ENCODE results near the gene SNAI3.

The SNAI3 gene

GRCh38 chr16:88676502-88677242 is 9.6 kb downstream of the SNAI3 start:
- H3K27ac ChIP-seq (ENCODE audit: low read depth, low read length), result no peak overlapping the region
- H3K79me2 ChIP-seq (ENCODE audit: insufficient read depth, low read length), result no peaks in the 10 kb centered on the region
- no peaks in the 10 kb centered on the region for H3K9me2 ChIP-seq (replicated peaks; ENCODE audit: insufficient read depth, low read length)
- H3K36me3 ChIP-seq (ENCODE audit: low read length), result no peaks in the 10 kb centered on the region
- no peaks in the 10 kb centered on the region for H4K20me1 ChIP-seq (ENCODE audit: low read depth, low read length)
- TF ChIP-seq CTCF (IDR thresholded peaks at IDR 0.05; ENCODE audit: insufficient read depth, low read length, poor library complexity, severe bottlenecking) (no peak), EZH2phosphoT487 (conservative IDR thresholded peaks at IDR 0.05; ENCODE audit: low read length) (no peak)
- H3K9ac ChIP-seq (ENCODE audit: low read length), result no peak overlapping the region
- H2AFZ ChIP-seq (ENCODE audit: low read depth, low read length, severe bottlenecking), result no peak overlapping the region
- peaks cover 5% of the 10 kb centered on the region; the same call in 1 of the 2 replicates for H3F3A ChIP-seq (ENCODE audit: insufficient read depth)
- no peak overlapping the region for H3K4me3 ChIP-seq (ENCODE audit: insufficient read depth, low read length, poor library complexity, severe bottlenecking)
- no peaks in the 10 kb centered on the region for H3K9me3 ChIP-seq (ENCODE audit: insufficient read depth, low read length)
- H3K27me3 ChIP-seq (ENCODE audit: low read length), result no peaks in the 10 kb centered on the region
- no peak overlapping the region for H3K4me2 ChIP-seq (ENCODE audit: low read depth, low read length, poor library complexity, severe bottlenecking)

GRCh38 chr16:88673716-88674379 is 12.5 kb downstream of the SNAI3 start:
- Histone ChIP-seq H3K79me2 (ENCODE audit: insufficient read depth, low read length) (no peaks in the 10 kb centered on the region), H3K27me3 (ENCODE audit: low read length) (no peaks in the 10 kb centered on the region), H2AFZ (ENCODE audit: low read depth, low read length, severe bottlenecking) (no peak overlapping the region), H3K27ac (ENCODE audit: low read depth, low read length) (no peak overlapping the region), H3K4me2 (ENCODE audit: low read depth, low read length, poor library complexity, severe bottlenecking) (no peak overlapping the region), H4K20me1 (ENCODE audit: low read depth, low read length) (no peaks in the 10 kb centered on the region), H3F3A (ENCODE audit: insufficient read depth) (no peaks in the 10 kb centered on the region), H3K4me3 (ENCODE audit: insufficient read depth, low read length, poor library complexity, severe bottlenecking) (no peak overlapping the region), H3K9me3 (ENCODE audit: insufficient read depth, low read length) (no peaks in the 10 kb centered on the region), H3K36me3 (ENCODE audit: low read length) (no peaks in the 10 kb centered on the region), H3K9ac (ENCODE audit: low read length) (no peak overlapping the region), H3K9me2 (replicated peaks; ENCODE audit: insufficient read depth, low read length) (no peaks in the 10 kb centered on the region)
- TF ChIP-seq EZH2phosphoT487 (conservative IDR thresholded peaks at IDR 0.05; ENCODE audit: low read length) (no peak), CTCF (IDR thresholded peaks at IDR 0.05; ENCODE audit: insufficient read depth, low read length, poor library complexity, severe bottlenecking) (no peak)

GRCh38 chr16:88672776-88673175 is 13.5 kb downstream of the SNAI3 start:
- H3K9me3 ChIP-seq (ENCODE audit: insufficient read depth, low read length), result no peaks in the 10 kb centered on the region
- no peak overlapping the region for H3K9ac ChIP-seq (ENCODE audit: low read length)
- H3K27ac ChIP-seq (ENCODE audit: low read depth, low read length), result no peak overlapping the region
- no peaks in the 10 kb centered on the region for H3K27me3 ChIP-seq (ENCODE audit: low read length)
- H3K9me2 ChIP-seq (replicated peaks; ENCODE audit: insufficient read depth, low read length), result no peaks in the 10 kb centered on the region
- H3K36me3 ChIP-seq (ENCODE audit: low read length), result no peaks in the 10 kb centered on the region
- TF ChIP-seq EZH2phosphoT487 (conservative IDR thresholded peaks at IDR 0.05; ENCODE audit: low read length) (no peak), CTCF (IDR thresholded peaks at IDR 0.05; ENCODE audit: insufficient read depth, low read length, poor library complexity, severe bottlenecking) (no peak)
- no peak overlapping the region for H3K4me2 ChIP-seq (ENCODE audit: low read depth, low read length, poor library complexity, severe bottlenecking)
- no peak overlapping the region for H2AFZ ChIP-seq (ENCODE audit: low read depth, low read length, severe bottlenecking)
- H3K4me3 ChIP-seq (ENCODE audit: insufficient read depth, low read length, poor library complexity, severe bottlenecking), result no peak overlapping the region
- H3K79me2 ChIP-seq (ENCODE audit: insufficient read depth, low read length), result no peaks in the 10 kb centered on the region
- H4K20me1 ChIP-seq (ENCODE audit: low read depth, low read length), result no peaks in the 10 kb centered on the region
- H3F3A ChIP-seq (ENCODE audit: insufficient read depth), result no peaks in the 10 kb centered on the region

All from SU-DHL-6 (cell line).